Endothelial cell of umbilical vein (primary cell): ENCODE data around the gene ENPP3. TPM values are rescaled to one million over a fixed set of nuclear protein-coding genes. Genes with fewer than 3 reads are reported as not detected.
"Not testable (repeated sequence)": the region's sequence is repeated elsewhere in the genome, so short reads cannot be mapped to it uniquely, and the experiment has no call there.

ENCODE experiments used
- BruUV-seq: library from RNA; stranded (reverse); fragments of 400-500 nt; replicated peaks from 2 replicates; lab custom pipeline; 2021; lab: Mats Ljungman, UMichigan
- CTCF ChIA-PET: fragments of 300-600, 350-600 bp; sonication (Branson Sonifier 250); formaldehyde crosslinking; loops from one replicate; lab custom pipeline; 2021; ENCODE audit warnings: antibody characterized with exemption, inconsistent platforms; lab: Charles Lee
- POLR2A ChIA-PET: fragments of 300-600, 350-600 bp; sonication (Branson Sonifier 250); formaldehyde crosslinking; loops from one replicate; lab custom pipeline; 2021; ENCODE audit warnings: antibody characterized with exemption, inconsistent platforms; lab: Charles Lee
- DNase-seq: peaks from one replicate; pipeline ENCODE4 v3.0.0-alpha.2; 2011; ENCODE audit warnings: low read depth, low spot score
- FAIRE-seq: peaks from 2 replicates; lab custom pipeline; 2011; peaks lifted over from hg19 to GRCh38; lab: Jason Lieb, UNC
- H2AFZ ChIP-seq: 2 replicates; pipeline ENCODE4 v1.6.0; 2012; ENCODE audit warnings: low read depth, low read length, control low read depth, inconsistent platforms
- H3K27ac ChIP-seq: 2 replicates; pipeline ENCODE4 v1.5.1; 2011; ENCODE audit warnings: low read depth, mild to moderate bottlenecking, control low read depth, low read length, moderate library complexity; ENCODE audit not compliant: insufficient read depth
- H3K27me3 ChIP-seq, 2 experiments: 2 replicates each; pipeline versions ENCODE4 v1.6.0 to v1.6.1; 2011; ENCODE audit warnings: low read length in 2 of 2, mixed read lengths in 1 of 2; ENCODE audit not compliant: control insufficient read depth in 2 of 2, insufficient read depth in 2 of 2
- H3K36me3 ChIP-seq, 2 experiments: 2 replicates in 1 of 2; 3 replicates in 1 of 2; pipeline ENCODE4 v1.5.1; 2011; ENCODE audit warnings: low read length in 2 of 2, mild to moderate bottlenecking in 1 of 2, moderate library complexity in 1 of 2; ENCODE audit not compliant: control insufficient read depth in 2 of 2, insufficient read depth in 2 of 2; ENCODE audit errors: extremely low read depth in 1 of 2
- H3K4me1 ChIP-seq: 3 replicates; pipeline ENCODE4 v1.5.1; 2011; ENCODE audit warnings: mild to moderate bottlenecking, low read length; ENCODE audit not compliant: control insufficient read depth, insufficient read depth; ENCODE audit errors: extremely low read depth
- H3K4me2 ChIP-seq: 2 replicates; pipeline ENCODE4 v1.6.1; 2011; ENCODE audit warnings: low read length, control low read depth, mixed read lengths; ENCODE audit not compliant: insufficient read depth
- H3K4me3 ChIP-seq, 3 experiments: fragments of 200-600 bp in 1 of 3; sonication (generic), shearing (Covaris generic) in 1 of 3; replicated peaks in 1 of 3; 2 replicates each; pipeline ENCODE4 v1.5.1; 2011 to 2016; ENCODE audit warnings: control low read depth in 3 of 3, low read length in 3 of 3, mild to moderate bottlenecking in 2 of 3, inconsistent platforms in 1 of 3, low read depth in 1 of 3, moderate library complexity in 1 of 3; ENCODE audit not compliant: insufficient read depth in 1 of 3
- H3K79me2 ChIP-seq: 2 replicates; pipeline ENCODE4 v1.6.0; 2012; ENCODE audit warnings: low read length, inconsistent platforms; ENCODE audit not compliant: control insufficient read depth, insufficient read depth
- H3K9ac ChIP-seq: replicated peaks from 2 replicates; pipeline ENCODE3; 2011; ENCODE audit warnings: low read length, control low read depth; ENCODE audit not compliant: insufficient read depth; ENCODE audit errors: extremely low read depth
- H3K9me1 ChIP-seq: replicated peaks from 3 replicates; pipeline ENCODE4 v1.6.0; 2011; ENCODE audit warnings: mild to moderate bottlenecking, low read length; ENCODE audit not compliant: control insufficient read depth, insufficient read depth; ENCODE audit errors: extremely low read depth
- H3K9me3 ChIP-seq: replicated peaks from 2 replicates; pipeline ENCODE4 v1.5.1; 2012; ENCODE audit warnings: low read length, inconsistent platforms; ENCODE audit not compliant: control insufficient read depth, insufficient read depth
- H4K20me1 ChIP-seq: replicated peaks from 2 replicates; pipeline ENCODE3; 2011; ENCODE audit warnings: mild to moderate bottlenecking, low read length; ENCODE audit not compliant: control insufficient read depth, insufficient read depth; ENCODE audit errors: extremely low read depth
- dilution Hi-C: fragments of 300-500 bp; cut with MboI; formaldehyde crosslinking; loops from one replicate; pipeline ENCODE4 v1.15.0; 2019; ENCODE audit warnings: low sequenced_read_pairs; ENCODE audit not compliant: extremely low pct_ligation_motif_present
- intact Hi-C: fragments of 100-400 bp; cut with micrococcal nuclease; formaldehyde crosslinking; loops from one replicate; pipeline ENCODE4 v1.10.0; 2022
- polyA plus RNA-seq, 4 experiments: library from polyadenylated mRNA; depleted of rRNA in 3 of 4; stranded (reverse) in 3 of 4; unstranded in 1 of 4; fragments of >200 nt; gene quantifications; 2 replicates each; pipeline versions ENCODE4 v1.2.1 to v1.2.3, GENCODE V29; 2011 to 2012; ENCODE audit warnings: missing spikeins in 1 of 4
- total RNA-seq: library from RNA; stranded (reverse); gene quantifications from 2 replicates; pipeline ENCODE4 v1.2.3, GENCODE V29; 2021

The ENPP3 gene
- total and polyA plus RNA-seq, 2 donors (not counting 3 experiments of a cell fraction or from before 2014, with no cell fraction given), result not detected

DNA sequence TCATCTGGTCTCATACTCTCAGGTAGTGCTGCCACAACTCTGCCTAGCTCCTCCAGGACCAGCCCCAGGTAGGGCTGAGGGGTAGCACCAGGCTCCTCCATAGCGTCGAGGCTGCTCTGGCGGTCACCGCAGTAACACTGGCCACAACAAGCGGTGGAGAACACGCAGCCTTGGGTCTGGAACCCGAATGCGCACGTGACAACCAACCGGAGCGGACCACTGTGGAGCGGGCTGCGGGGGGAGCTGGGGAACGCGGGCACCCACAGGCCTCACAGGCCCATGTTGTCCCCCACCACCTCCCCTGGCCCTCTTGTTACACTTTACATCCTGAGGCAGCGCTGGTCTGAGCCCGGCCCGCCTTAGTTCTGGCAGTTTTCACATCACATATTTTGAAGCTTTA, 73.8 kb downstream of the ENPP3 start, which contains the start of gene CTAGE9:
TSS of gene CTAGE9 (minus strand) at position 101 of the 400 bp plus-strand sequence. CDS start at position 101, 0 bp downstream.
- H3K36me3 ChIP-seq, H3K4me3 ChIP-seq, CTCF ChIA-PET: not testable (repeated sequence)

DNA sequence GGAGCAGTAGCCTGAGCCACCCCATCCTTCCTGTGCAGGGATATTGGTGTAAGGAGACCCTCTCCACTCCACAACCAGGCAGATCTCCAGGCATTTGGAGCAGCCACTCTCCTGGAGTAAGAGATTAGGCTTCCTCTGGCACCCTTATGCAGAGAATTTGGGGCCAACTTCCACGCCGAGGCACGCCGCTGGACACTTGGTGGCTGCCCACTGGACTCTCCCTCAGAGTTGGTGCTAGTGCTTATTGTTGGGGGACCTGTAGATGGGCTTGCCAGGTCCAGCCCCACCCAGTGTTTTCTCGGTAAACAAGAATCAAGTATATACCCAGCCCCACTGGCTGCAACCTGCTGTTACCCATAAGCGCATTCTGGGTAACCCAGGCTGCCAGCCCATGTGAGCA, 78.5 kb downstream of the ENPP3 start:
- POLR2A ChIA-PET, result not testable (repeated sequence)

More for the DNA sequence above, 73.8 kb downstream of the ENPP3 start, which contains the start of gene CTAGE9:
- H3K4me1 ChIP-seq, intact Hi-C loops, H3K9me3 ChIP-seq, H2AFZ ChIP-seq, H3K27me3 ChIP-seq, POLR2A ChIA-PET, BruUV-seq, H3K27ac ChIP-seq, H3K9ac ChIP-seq, H4K20me1 ChIP-seq, H3K9me1 ChIP-seq, H3K4me2 ChIP-seq, dilution Hi-C loops, FAIRE-seq, H3K79me2 ChIP-seq, DNase-seq: not testable (repeated sequence)

More for the DNA sequence above, 78.5 kb downstream of the ENPP3 start:
- H3K36me3 ChIP-seq, intact Hi-C loops, FAIRE-seq, dilution Hi-C loops, H3K4me3 ChIP-seq, H3K79me2 ChIP-seq, H2AFZ ChIP-seq, DNase-seq, H3K9me3 ChIP-seq, H3K9me1 ChIP-seq, BruUV-seq, H3K27me3 ChIP-seq, H3K4me1 ChIP-seq, CTCF ChIA-PET, H3K4me2 ChIP-seq, H3K9ac ChIP-seq, H3K27ac ChIP-seq, H4K20me1 ChIP-seq: not testable (repeated sequence)
